IPS-18c (cell line): ENCODE measurements around the gene TERB2.

Experiments
- H3K4me3 ChIP-seq: 2 replicates; pipeline ENCODE4 v1.7.0; 2013; ENCODE audit warnings: low read depth, mild to moderate bottlenecking, low read length, moderate library complexity; ENCODE audit not compliant: insufficient read depth
- H3K9me3 ChIP-seq: one replicate; pipeline ENCODE4 v1.6.1; 2013; ENCODE audit warnings: mild to moderate bottlenecking, low read length, moderate library complexity; ENCODE audit not compliant: control insufficient read depth, insufficient read depth

The TERB2 gene

DNA sequence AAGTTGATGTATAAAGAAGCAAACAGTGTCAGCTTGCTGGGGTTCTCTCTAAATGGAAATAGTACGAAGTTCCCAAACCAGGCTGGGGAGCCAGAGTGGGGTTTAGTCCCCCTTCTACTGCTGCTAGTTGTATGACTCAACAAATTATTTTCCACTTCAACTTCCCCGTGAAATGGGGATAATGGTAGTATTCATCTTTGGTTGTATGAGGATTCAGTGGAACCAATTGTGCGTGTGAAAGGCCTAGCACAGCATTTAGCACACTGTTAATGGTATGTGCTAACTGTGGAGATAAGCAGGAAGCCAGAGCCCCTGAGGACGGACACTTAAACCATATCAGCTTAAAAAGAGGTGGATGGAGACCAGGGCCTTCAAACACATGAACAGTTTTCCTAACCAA is 70.7 kb downstream of the TERB2 start:
- H3K4me3 ChIP-seq = no peak overlapping the region
- no peaks in the 10 kb centered on the region for H3K9me3 ChIP-seq
